ENCODE measurements around the gene ANKRD11. TPM values are rescaled to one million over a fixed set of nuclear protein-coding genes. Genes with fewer than 3 reads are reported as not detected.
A peak's percentile ranks its signal among the peaks of the same experiment; 100 is the strongest.
"Not testable (repeated sequence)": the region's sequence is repeated elsewhere in the genome, so short reads cannot be mapped to it uniquely, and the experiment has no call there.

The ANKRD11 gene
- total RNA-seq, 2 experiments from 2014 or later, result 174 to 177 TPM

GRCh38 chr16:89473791-89474414 lies 16.5 kb downstream of the ANKRD11 start:
- no peak for DNase-seq
- Mint-ChIP-seq H3K9me3 (no peaks in the 10 kb centered on the region), H3K4me1 (ENCODE audit: low read depth) (peaks cover 89% of the 10 kb centered on the region), H3K27me3 (ENCODE audit: low read depth) (no peaks in the 10 kb centered on the region), H3K4me3 (no peak overlapping the region), H3K36me3 (ENCODE audit: low read depth) (peaks cover 21% of the 10 kb centered on the region), H3K27ac (no peak overlapping the region)
- intact Hi-C loops (cut with micrococcal nuclease), result no loop called here
- CTCF ChIA-PET, result interaction anchor here (0.9 to 1.0 kb wide), 2 partner anchors 9 to 79 kb away, joined by 3 read pairs; no protein-coding TSS in a partner anchor

DNA sequence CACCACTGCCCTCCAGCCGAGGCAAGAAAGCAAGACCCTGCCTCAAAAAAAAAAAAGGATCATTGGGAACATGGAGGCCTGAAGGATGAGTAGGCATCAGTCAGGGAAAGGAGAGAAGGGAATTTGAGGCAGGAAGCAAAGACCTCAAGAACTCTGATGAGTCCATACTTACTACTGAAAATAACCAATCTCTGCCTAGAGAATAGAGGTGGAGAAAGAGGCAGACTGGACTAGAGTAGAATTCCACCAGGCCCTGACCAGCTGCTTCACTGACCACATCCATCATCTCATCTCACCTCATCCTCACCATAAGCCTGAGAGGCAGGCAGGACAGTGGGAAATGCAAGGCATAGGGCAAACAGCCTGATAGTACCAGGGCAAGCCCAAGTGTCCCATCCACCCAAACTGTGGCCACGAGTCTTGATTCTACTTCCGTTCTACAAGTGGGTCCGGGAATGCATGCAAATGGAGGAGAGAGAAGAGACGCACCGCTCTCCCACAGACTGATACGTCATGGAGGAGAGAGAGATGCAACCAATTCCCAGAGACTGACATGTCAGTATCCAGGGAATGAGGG lies 17.1 kb downstream of the ANKRD11 start:
- peaks cover 87% of the 10 kb centered on the region for H3K4me1 Mint-ChIP-seq (ENCODE audit: low read depth)
- no peak overlapping the region for H3K27ac Mint-ChIP-seq
- no peak overlapping the region for H3K4me3 Mint-ChIP-seq
- no peak for DNase-seq
- no peaks in the 10 kb centered on the region for H3K9me3 Mint-ChIP-seq
- H3K36me3 Mint-ChIP-seq (ENCODE audit: low read depth), result peaks cover 18% of the 10 kb centered on the region
- H3K27me3 Mint-ChIP-seq (ENCODE audit: low read depth), result no peaks in the 10 kb centered on the region
- CTCF ChIA-PET, result interaction anchor here (0.8 to 1.0 kb wide), 2 partner anchors 22 to 80 kb away, joined by 3 to 4 read pairs; no protein-coding TSS in a partner anchor
- intact Hi-C loops (cut with micrococcal nuclease), result no loop called here

- intact Hi-C loops (cut with micrococcal nuclease), result no loop called here
- CTCF ChIA-PET, result interaction anchor here (0.8 kb wide), 1 partner anchor 23 kb away, joined by 4 read pairs; no protein-coding TSS in a partner anchor
- Mint-ChIP-seq H3K9me3 (no peaks in the 10 kb centered on the region), H3K4me1 (ENCODE audit: low read depth) (peaks cover 87% of the 10 kb centered on the region), H3K27ac (no peak overlapping the region), H3K27me3 (ENCODE audit: low read depth) (no peaks in the 10 kb centered on the region), H3K36me3 (ENCODE audit: low read depth) (peaks cover 19% of the 10 kb centered on the region), H3K4me3 (no peak overlapping the region)
- no peak for DNase-seq
Measured at GRCh38 chr16:89472711-89473075, 17.7 kb downstream of the ANKRD11 start.

- DNase-seq, result no peak
- H3K36me3 Mint-ChIP-seq (ENCODE audit: low read depth), result peaks cover 23% of the 10 kb centered on the region
- H3K4me3 Mint-ChIP-seq, result no peak overlapping the region
- no peak overlapping the region for H3K27ac Mint-ChIP-seq
- H3K27me3 Mint-ChIP-seq (ENCODE audit: low read depth), result no peaks in the 10 kb centered on the region
- intact Hi-C loops (cut with micrococcal nuclease), result no loop called here
- H3K4me1 Mint-ChIP-seq (ENCODE audit: low read depth), result peaks cover 74% of the 10 kb centered on the region
- no peaks in the 10 kb centered on the region for H3K9me3 Mint-ChIP-seq
- CTCF ChIA-PET, result interaction anchor here (0.7 kb wide), 1 partner anchor 52 kb away, joined by 6 read pairs; no protein-coding TSS in a partner anchor
Measured at GRCh38 chr16:89467382-89467781, 23.0 kb downstream of the ANKRD11 start.

DNA sequence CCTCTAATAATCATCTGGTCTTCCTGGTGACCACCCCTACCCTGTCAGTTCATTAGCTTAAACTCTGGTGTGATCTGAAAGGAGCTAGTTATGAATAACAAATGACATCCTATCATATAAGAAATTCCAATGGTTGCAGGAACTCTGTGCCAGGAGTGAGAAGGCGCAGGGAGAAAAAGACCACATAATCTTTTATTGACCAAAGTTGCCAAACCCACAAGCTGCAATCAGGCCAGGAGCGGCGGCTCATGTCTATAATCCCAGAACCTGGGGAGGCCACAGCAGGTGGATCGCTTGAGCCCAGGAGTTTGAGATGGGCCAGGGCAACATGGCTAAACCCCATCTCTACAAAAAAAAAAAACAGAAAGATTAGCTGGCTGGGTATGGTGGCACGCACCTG lies 23.4 kb downstream of the ANKRD11 start:
- H3K27me3 Mint-ChIP-seq (ENCODE audit: low read depth), result no peaks in the 10 kb centered on the region
- H3K27ac Mint-ChIP-seq, result peak overlapping the region; percentile 34
- intact Hi-C loops (cut with micrococcal nuclease), result no loop called here
- H3K4me1 Mint-ChIP-seq (ENCODE audit: low read depth), result peaks cover 70% of the 10 kb centered on the region
- no peak overlapping the region for H3K4me3 Mint-ChIP-seq
- H3K36me3 Mint-ChIP-seq (ENCODE audit: low read depth), result peaks cover 19% of the 10 kb centered on the region
- no peak for DNase-seq
- no peaks in the 10 kb centered on the region for H3K9me3 Mint-ChIP-seq
- CTCF ChIA-PET, result interaction anchor here (0.7 kb wide), 1 partner anchor 51 kb away, joined by 6 read pairs; no protein-coding TSS in a partner anchor

DNA sequence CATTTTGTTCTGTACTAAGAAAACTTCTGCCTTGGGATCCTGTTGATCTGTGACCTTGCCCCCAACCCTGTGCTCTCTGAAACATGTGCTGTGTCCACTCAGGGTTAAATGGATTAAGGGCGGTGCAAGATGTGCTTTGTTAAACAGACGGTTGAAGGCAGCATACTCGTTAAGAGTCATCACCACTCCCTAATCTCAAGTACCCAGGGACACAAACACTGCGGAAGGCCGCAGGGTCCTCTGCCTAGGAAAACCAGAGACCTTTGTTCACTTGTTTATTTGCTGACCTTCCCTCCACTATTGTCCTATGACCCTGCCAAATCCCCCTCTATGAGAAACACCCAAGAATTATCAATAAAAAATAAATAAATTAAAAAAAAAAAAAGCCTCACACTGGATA lies 27.0 kb downstream of the ANKRD11 start:
- H3K27me3 Mint-ChIP-seq (ENCODE audit: low read depth); DNase-seq; H3K4me3 Mint-ChIP-seq; H3K9me3 Mint-ChIP-seq; H3K27ac Mint-ChIP-seq; intact Hi-C loops (cut with micrococcal nuclease); CTCF ChIA-PET: not testable (repeated sequence)
- Mint-ChIP-seq H3K4me1 (ENCODE audit: low read depth) (peaks cover 70% of the 10 kb centered on the region), H3K36me3 (ENCODE audit: low read depth) (peaks cover 14% of the 10 kb centered on the region)

GRCh38 chr16:89462639-89463038 lies 27.7 kb downstream of the ANKRD11 start:
- H3K36me3 Mint-ChIP-seq (ENCODE audit: low read depth), result peaks cover 12% of the 10 kb centered on the region
- CTCF ChIA-PET; intact Hi-C loops (cut with micrococcal nuclease); H3K27ac Mint-ChIP-seq; H3K9me3 Mint-ChIP-seq; H3K27me3 Mint-ChIP-seq (ENCODE audit: low read depth); DNase-seq; H3K4me3 Mint-ChIP-seq: not testable (repeated sequence)
- H3K4me1 Mint-ChIP-seq (ENCODE audit: low read depth), result peaks cover 66% of the 10 kb centered on the region

DNA sequence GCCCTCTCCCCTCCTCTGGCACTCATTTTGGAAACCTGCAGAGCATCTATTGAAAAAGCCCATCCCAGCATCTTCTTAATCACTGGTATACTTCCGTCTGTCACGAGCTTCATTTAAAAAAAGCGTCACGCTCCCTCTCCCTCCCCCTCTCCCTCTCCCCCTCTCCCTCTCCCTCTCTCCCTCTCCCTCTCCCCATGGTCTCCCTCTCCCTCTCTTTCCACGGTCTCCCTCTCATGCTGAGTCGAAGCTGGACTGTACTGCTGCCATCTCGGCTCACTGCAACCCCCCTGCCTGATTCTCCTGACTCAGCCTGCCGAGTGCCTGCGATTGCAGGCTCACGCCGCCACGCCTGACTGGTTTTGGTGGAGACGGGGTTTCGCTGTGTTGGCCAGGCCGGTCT lies 28.5 kb downstream of the ANKRD11 start:
- CTCF ChIA-PET, result not testable (repeated sequence)

GRCh38 chr16:89460556-89460955 lies 29.8 kb downstream of the ANKRD11 start:
- DNase-seq, result no peak
- Mint-ChIP-seq H3K4me3 (no peak overlapping the region), H3K9me3 (no peaks in the 10 kb centered on the region), H3K27me3 (ENCODE audit: low read depth) (no peaks in the 10 kb centered on the region), H3K36me3 (ENCODE audit: low read depth) (peaks cover 11% of the 10 kb centered on the region), H3K4me1 (ENCODE audit: low read depth) (peaks cover 60% of the 10 kb centered on the region), H3K27ac (no peak overlapping the region)
- CTCF ChIA-PET, result no interaction called here
- intact Hi-C loops (cut with micrococcal nuclease), result no loop called here

More for the DNA sequence above, 28.5 kb downstream of the ANKRD11 start:
- H3K27me3 Mint-ChIP-seq (ENCODE audit: low read depth); H3K9me3 Mint-ChIP-seq; intact Hi-C loops (cut with micrococcal nuclease); DNase-seq; H3K27ac Mint-ChIP-seq; H3K4me3 Mint-ChIP-seq: not testable (repeated sequence)
- peaks cover 61% of the 10 kb centered on the region for H3K4me1 Mint-ChIP-seq (ENCODE audit: low read depth)
- peaks cover 12% of the 10 kb centered on the region for H3K36me3 Mint-ChIP-seq (ENCODE audit: low read depth)

DNA sequence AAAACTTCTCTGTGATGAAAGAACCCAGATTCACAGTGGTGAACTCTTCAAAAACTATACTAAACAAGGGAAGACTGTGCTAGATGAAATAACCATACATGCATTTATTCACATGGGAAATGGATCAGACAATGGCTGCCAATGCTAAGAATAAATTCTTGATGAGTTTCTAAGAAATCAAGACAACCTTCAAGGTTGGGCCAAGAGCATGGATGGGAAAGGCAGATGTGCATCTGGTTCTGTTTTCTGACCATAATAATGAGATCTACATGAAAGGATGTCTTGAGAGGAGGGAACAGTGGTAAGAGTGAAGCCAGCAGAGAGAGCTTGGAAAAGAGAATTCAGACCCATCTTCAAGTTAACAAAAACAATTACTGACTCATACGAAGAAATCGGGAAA lies 31.4 kb downstream of the ANKRD11 start:
- no peak for DNase-seq
- Mint-ChIP-seq H3K4me1 (ENCODE audit: low read depth) (peaks cover 57% of the 10 kb centered on the region), H3K4me3 (no peak overlapping the region), H3K27ac (peak overlapping the region; percentile 63), H3K9me3 (no peaks in the 10 kb centered on the region), H3K36me3 (ENCODE audit: low read depth) (peaks cover 9% of the 10 kb centered on the region), H3K27me3 (ENCODE audit: low read depth) (no peaks in the 10 kb centered on the region)
- CTCF ChIA-PET, result no interaction called here
- intact Hi-C loops (cut with micrococcal nuclease), result no loop called here

- no peaks in the 10 kb centered on the region for H3K27me3 Mint-ChIP-seq (ENCODE audit: low read depth)
- CTCF ChIA-PET, result interaction anchor here (0.6 kb wide), 1 partner anchor 152 kb away, joined by 3 read pairs; no protein-coding TSS in a partner anchor
- H3K36me3 Mint-ChIP-seq (ENCODE audit: low read depth), result peaks cover 9% of the 10 kb centered on the region
- peak overlapping the region; percentile 63 for H3K27ac Mint-ChIP-seq
- intact Hi-C loops (cut with micrococcal nuclease), result no loop called here
- H3K4me1 Mint-ChIP-seq (ENCODE audit: low read depth), result peaks cover 57% of the 10 kb centered on the region
- no peaks in the 10 kb centered on the region for H3K9me3 Mint-ChIP-seq
- DNase-seq, result no peak
- no peak overlapping the region for H3K4me3 Mint-ChIP-seq
Measured at GRCh38 chr16:89458551-89458950, 31.8 kb downstream of the ANKRD11 start.

DNA sequence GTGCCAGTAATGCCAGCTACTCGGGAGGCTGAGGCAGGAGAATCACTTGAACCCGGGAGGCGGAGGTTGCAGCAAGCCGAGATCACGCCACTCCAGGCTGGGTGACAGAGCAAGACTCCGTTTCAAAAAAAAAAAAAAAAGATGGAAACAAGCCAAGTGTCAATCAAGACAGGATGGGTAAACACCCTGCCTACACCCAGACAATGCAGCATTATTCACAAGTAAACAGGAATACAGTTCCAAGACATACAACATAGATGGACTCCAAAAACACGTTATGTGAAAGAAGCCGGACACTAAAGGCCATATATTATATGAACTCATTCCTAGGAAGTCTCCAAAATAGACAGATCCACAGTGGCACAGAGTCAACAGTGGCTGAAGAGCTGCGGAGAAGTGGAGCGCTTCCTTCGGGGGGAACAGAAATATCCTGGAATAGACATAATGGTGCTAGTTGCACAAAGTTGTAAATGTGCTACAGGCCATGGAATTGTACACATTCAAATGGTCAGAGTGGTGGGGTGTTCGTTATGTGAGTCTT lies 33.9 kb downstream of the ANKRD11 start:
- H3K27ac Mint-ChIP-seq, result no peak overlapping the region
- no peak overlapping the region for H3K4me3 Mint-ChIP-seq

GRCh38 chr16:89455692-89456091 lies 34.7 kb downstream of the ANKRD11 start:
- DNase-seq, result no peak
- intact Hi-C loops (cut with micrococcal nuclease), result no loop called here
- Mint-ChIP-seq H3K9me3 (no peaks in the 10 kb centered on the region), H3K4me1 (ENCODE audit: low read depth) (peaks cover 71% of the 10 kb centered on the region), H3K36me3 (ENCODE audit: low read depth) (peaks cover 8% of the 10 kb centered on the region), H3K27ac (no peak overlapping the region), H3K4me3 (no peak overlapping the region), H3K27me3 (ENCODE audit: low read depth) (no peaks in the 10 kb centered on the region)
- CTCF ChIA-PET, result no interaction called here

More for the DNA sequence above, 33.9 kb downstream of the ANKRD11 start:
- no peak for DNase-seq
- intact Hi-C loops (cut with micrococcal nuclease), result no loop called here
- peaks cover 8% of the 10 kb centered on the region for H3K36me3 Mint-ChIP-seq (ENCODE audit: low read depth)
- H3K27me3 Mint-ChIP-seq (ENCODE audit: low read depth), result no peaks in the 10 kb centered on the region
- H3K4me1 Mint-ChIP-seq (ENCODE audit: low read depth), result peaks cover 70% of the 10 kb centered on the region
- CTCF ChIA-PET, result interaction anchor here (0.6 to 1.2 kb wide), 2 partner anchors 30 to 52 kb away, joined by 3 to 5 read pairs; no protein-coding TSS in a partner anchor
- H3K9me3 Mint-ChIP-seq, result no peaks in the 10 kb centered on the region
